RWPE2 (cell line): ENCODE measurements around the gene KLC1.
A peak's percentile ranks its signal among the peaks of the same experiment; 100 is the strongest.

Experiments used
- ATAC-seq: fragments of 200-7000 bp; cut with Tn5 transposase; 3 replicates; pipeline ENCODE4 v1.9.1; 2021; ENCODE audit warnings: low read depth
- DNase-seq: peaks from one replicate; pipeline ENCODE4 v3.0.0-alpha.2; 2020; ENCODE audit warnings: low spot score
- H3K27ac ChIP-seq: fragments of 450-650 bp; 2 replicates; pipeline ENCODE4 v1.5.1; 2017; ENCODE audit warnings: mild to moderate bottlenecking; ENCODE audit not compliant: poor library complexity, severe bottlenecking
- H3K27me3 ChIP-seq: fragments of 250-450 bp; sonication (Bioruptor Pico); 2 replicates; pipeline ENCODE4 v1.5.1; 2021; ENCODE audit warnings: mild to moderate bottlenecking, moderate library complexity; ENCODE audit not compliant: insufficient read depth, poor library complexity, severe bottlenecking
- H3K36me3 ChIP-seq: fragments of 250-450 bp; sonication (Bioruptor Pico); 2 replicates; pipeline ENCODE4 v1.5.1; 2020; ENCODE audit warnings: low read depth, mild to moderate bottlenecking, moderate library complexity
- H3K4me1 ChIP-seq: fragments of 250-450 bp; sonication (Bioruptor Pico); 2 replicates; pipeline ENCODE4 v1.5.1; 2021; ENCODE audit warnings: mild to moderate bottlenecking, moderate library complexity; ENCODE audit not compliant: insufficient read depth, poor library complexity, severe bottlenecking
- H3K4me3 ChIP-seq: fragments of 250-450 bp; sonication (Bioruptor Pico); 2 replicates; pipeline ENCODE4 v1.5.1; 2021; ENCODE audit warnings: mild to moderate bottlenecking, moderate library complexity; ENCODE audit not compliant: severe bottlenecking
- H3K9me3 ChIP-seq: fragments of 250-450 bp; sonication (Bioruptor Pico); 2 replicates; pipeline ENCODE4 v1.5.1; 2021; ENCODE audit warnings: mild to moderate bottlenecking, moderate library complexity; ENCODE audit not compliant: severe bottlenecking
- CTCF ChIP-seq: fragments of 450-650 bp; IDR thresholded peaks from one replicate; pipeline ENCODE4 v1.5.1; 2017; ENCODE audit warnings: mild to moderate bottlenecking, moderate library complexity; ENCODE audit not compliant: poor library complexity, severe bottlenecking

Gene KLC1

GRCh38 chr14:103749860-103750259 is 120.8 kb downstream of the KLC1 start:
- Histone ChIP-seq H3K9me3 (no peaks in the 10 kb centered on the region), H3K36me3 (peaks cover 28% of the 10 kb centered on the region), H3K27ac (no peak overlapping the region), H3K27me3 (no peaks in the 10 kb centered on the region), H3K4me1 (no peaks in the 10 kb centered on the region), H3K4me3 (no peak overlapping the region)
- TF ChIP-seq CTCF, result peak; percentile 19
- DNase-seq (no peak), ATAC-seq (no peak)
